ENCODE measurements around the gene CASD1.

Gene CASD1

DNA sequence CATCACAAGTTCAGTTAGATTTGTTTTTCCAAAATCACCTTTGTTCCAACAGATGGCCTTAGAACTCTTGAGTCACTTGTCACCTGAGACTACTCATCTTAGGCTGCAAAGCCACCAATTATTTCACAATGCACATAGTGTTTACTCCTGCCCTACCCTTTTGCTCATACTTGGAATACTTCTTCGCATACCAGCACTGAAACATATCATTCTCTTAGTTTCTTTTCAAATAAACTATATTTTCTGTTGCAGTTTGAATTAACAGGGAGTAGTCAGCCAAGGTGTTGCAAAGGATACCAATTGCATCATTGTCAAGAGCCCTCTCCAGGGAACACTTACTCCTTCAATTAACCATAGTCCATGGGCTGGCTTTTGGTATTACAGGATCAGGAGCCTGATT lies 71.0 kb downstream of the CASD1 start:
- Histone ChIP-seq H3K27me3 (ENCODE audit: insufficient read depth, low read length) (no peaks in the 10 kb centered on the region), H3K4me3 (ENCODE audit: low read depth, low read length) (no peak overlapping the region), H3K79me2 (ENCODE audit: control insufficient read depth, insufficient read depth, low read length, unreplicated experiment) (no peaks in the 10 kb centered on the region), H3K27ac (ENCODE audit: low read depth, low read length) (no peak overlapping the region), H3K36me3 (ENCODE audit: insufficient read depth, low read length) (peaks cover 5% of the 10 kb centered on the region; the same call in 1 of the 2 replicates), H3K4me1 (ENCODE audit: control insufficient read depth, insufficient read depth, low read length, unreplicated experiment) (peaks cover 5% of the 10 kb centered on the region), H2AFZ (ENCODE audit: low read length, unreplicated experiment) (no peak overlapping the region)

DNA sequence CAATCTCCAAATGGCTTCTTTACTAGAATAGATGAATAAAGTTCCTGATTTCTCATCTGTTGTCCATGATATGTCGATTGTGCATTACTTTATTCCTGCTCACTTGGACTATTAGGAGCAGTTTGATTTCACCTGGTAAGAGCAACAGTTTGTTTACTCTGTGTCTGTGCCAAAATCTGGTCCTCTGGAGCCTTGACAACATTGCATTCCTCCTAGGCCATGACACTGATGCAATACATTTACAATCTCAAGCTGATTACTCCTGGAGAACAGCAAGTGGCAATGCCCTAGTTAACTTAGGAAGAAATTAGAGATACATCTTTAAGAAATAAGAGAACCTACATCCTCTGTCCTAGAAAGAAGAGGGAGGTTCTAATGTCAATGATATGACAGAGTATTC lies 74.5 kb downstream of the CASD1 start:
- H3K4me3 ChIP-seq (ENCODE audit: low read depth, low read length), result no peak overlapping the region
- no peaks in the 10 kb centered on the region for H3K79me2 ChIP-seq (ENCODE audit: control insufficient read depth, insufficient read depth, low read length, unreplicated experiment)
- H2AFZ ChIP-seq (ENCODE audit: low read length, unreplicated experiment), result no peak overlapping the region
- H3K36me3 ChIP-seq (ENCODE audit: insufficient read depth, low read length), result peaks cover 2% of the 10 kb centered on the region; the same call in 1 of the 2 replicates
- H3K27me3 ChIP-seq (ENCODE audit: insufficient read depth, low read length), result no peaks in the 10 kb centered on the region
- H3K27ac ChIP-seq (ENCODE audit: low read depth, low read length), result no peak overlapping the region
- H3K4me1 ChIP-seq (ENCODE audit: control insufficient read depth, insufficient read depth, low read length, unreplicated experiment), result peaks cover 5% of the 10 kb centered on the region

DNA sequence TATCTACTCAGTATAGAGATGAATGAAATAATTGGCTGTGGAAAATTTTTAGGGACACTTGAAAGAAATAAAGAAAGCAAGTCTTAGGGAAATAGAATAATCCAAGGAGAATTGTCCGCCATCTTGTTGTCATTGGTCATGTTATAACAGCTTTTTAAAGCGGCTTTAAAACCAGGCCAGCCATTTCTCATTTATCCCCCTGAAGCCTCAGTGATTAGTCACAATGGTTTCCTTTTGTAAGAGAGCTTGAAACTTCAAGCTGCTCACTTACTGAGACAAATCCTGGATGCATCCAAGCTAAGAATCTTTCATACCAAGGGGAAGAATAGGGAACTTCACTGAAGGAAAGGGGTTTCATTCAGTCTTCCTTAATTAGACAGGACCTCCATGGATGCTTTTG lies 78.5 kb downstream of the CASD1 start:
- peaks cover 16% of the 10 kb centered on the region; the same call in 1 of the 2 replicates for H3K36me3 ChIP-seq (ENCODE audit: insufficient read depth, low read length)
- H3K4me1 ChIP-seq (ENCODE audit: control insufficient read depth, insufficient read depth, low read length, unreplicated experiment), result no peaks in the 10 kb centered on the region
- H2AFZ ChIP-seq (ENCODE audit: low read length, unreplicated experiment), result no peak overlapping the region
- H3K79me2 ChIP-seq (ENCODE audit: control insufficient read depth, insufficient read depth, low read length, unreplicated experiment), result no peaks in the 10 kb centered on the region
- H3K4me3 ChIP-seq (ENCODE audit: low read depth, low read length), result no peak overlapping the region
- no peak overlapping the region for H3K27ac ChIP-seq (ENCODE audit: low read depth, low read length)
- H3K27me3 ChIP-seq (ENCODE audit: insufficient read depth, low read length), result no peaks in the 10 kb centered on the region

DNA sequence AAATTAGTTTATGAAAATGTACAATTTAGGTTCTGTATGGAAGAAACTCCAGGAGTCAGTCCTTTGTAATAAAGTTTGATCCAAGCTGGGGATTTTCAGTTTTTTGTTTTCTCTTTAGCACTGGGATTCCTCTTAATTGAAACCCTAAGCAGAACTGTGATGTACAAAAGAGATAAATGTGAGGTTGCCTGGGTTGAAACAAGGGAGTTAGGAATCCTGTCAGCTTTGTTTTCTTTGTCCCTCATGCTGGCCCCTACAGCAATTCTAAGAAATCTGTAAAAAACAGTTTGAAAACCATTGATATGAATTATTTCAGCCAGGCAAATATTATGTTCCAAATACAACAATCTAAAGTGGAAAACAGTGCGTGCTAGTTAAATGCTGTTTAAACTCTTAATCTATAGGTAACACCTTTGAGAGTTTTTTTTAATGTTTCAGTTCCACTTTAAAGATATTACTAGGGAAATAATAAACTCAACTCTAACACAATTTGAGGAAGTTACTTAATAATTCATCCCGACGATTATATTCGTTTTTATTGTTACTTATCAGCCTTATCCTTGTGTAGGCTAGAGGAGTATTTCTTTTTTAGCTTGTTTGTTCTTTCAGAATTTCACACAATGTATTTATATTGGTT lies 81.0 kb downstream of the CASD1 start:
- H3K4me3 ChIP-seq (ENCODE audit: low read depth, low read length), result no peak overlapping the region
- no peaks in the 10 kb centered on the region for H3K79me2 ChIP-seq (ENCODE audit: control insufficient read depth, insufficient read depth, low read length, unreplicated experiment)
- H3K36me3 ChIP-seq (ENCODE audit: insufficient read depth, low read length), result 0 out of 2 replicates have a peak, but pooled peaks cover 16% of the 10 kb centered on the region
- H3K27me3 ChIP-seq (ENCODE audit: insufficient read depth, low read length), result no peaks in the 10 kb centered on the region
- H3K27ac ChIP-seq (ENCODE audit: low read depth, low read length), result no peak overlapping the region
- H2AFZ ChIP-seq (ENCODE audit: low read length, unreplicated experiment), result no peak overlapping the region
- no peaks in the 10 kb centered on the region for H3K4me1 ChIP-seq (ENCODE audit: control insufficient read depth, insufficient read depth, low read length, unreplicated experiment)

DNA sequence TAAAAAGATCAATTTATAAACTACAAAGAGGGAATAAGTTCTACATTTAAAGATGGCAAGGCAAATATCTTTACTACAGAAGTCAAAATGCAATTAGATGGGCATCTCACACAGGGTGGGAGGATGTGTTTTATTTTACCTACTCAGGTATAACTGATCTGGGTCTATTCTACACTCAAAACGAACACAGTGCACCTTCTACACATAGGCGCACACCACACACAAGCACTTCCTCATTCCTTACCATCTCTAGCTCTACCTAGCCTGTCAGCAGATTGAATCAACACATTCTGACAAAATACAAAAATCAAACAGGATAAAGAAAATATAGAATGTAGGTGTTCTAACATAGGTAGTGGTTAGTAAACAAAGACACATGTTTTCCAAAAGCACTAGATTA lies 81.6 kb downstream of the CASD1 start:
- Histone ChIP-seq H3K79me2 (ENCODE audit: control insufficient read depth, insufficient read depth, low read length, unreplicated experiment) (no peaks in the 10 kb centered on the region), H3K4me3 (ENCODE audit: low read depth, low read length) (no peak overlapping the region), H3K27ac (ENCODE audit: low read depth, low read length) (no peak overlapping the region)

DNA sequence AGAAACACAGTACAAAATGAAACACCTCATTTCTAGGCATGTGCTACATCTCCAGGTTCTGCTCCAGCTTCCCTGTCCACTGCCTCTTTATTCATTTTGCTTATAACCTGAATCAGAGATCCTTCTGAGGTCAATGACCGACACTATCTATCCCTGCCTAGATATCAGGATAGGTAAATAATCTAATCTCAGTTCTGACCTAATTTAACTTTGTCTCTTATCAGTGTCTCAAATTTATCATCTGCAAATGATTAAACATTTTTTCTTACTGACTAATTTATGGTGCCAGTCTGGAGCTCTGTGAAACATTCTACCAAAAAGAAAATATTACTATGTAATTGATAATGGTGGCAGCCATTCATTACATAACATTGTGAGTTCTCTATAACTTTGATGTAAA lies 85.3 kb downstream of the CASD1 start:
- peaks cover 23% of the 10 kb centered on the region; the same call in 1 of the 2 replicates for H3K36me3 ChIP-seq (ENCODE audit: insufficient read depth, low read length)
- H2AFZ ChIP-seq (ENCODE audit: low read length, unreplicated experiment), result no peak overlapping the region
- no peak overlapping the region for H3K4me3 ChIP-seq (ENCODE audit: low read depth, low read length)
- no peaks in the 10 kb centered on the region for H3K4me1 ChIP-seq (ENCODE audit: control insufficient read depth, insufficient read depth, low read length, unreplicated experiment)
- H3K27me3 ChIP-seq (ENCODE audit: insufficient read depth, low read length), result no peaks in the 10 kb centered on the region
- no peak overlapping the region for H3K27ac ChIP-seq (ENCODE audit: low read depth, low read length)
- no peaks in the 10 kb centered on the region for H3K79me2 ChIP-seq (ENCODE audit: control insufficient read depth, insufficient read depth, low read length, unreplicated experiment)

More for the DNA sequence above, 81.6 kb downstream of the CASD1 start:
- no peaks in the 10 kb centered on the region for H3K4me1 ChIP-seq (ENCODE audit: control insufficient read depth, insufficient read depth, low read length, unreplicated experiment)
- no peak overlapping the region for H2AFZ ChIP-seq (ENCODE audit: low read length, unreplicated experiment)
- 0 out of 2 replicates have a peak, but pooled peaks cover 16% of the 10 kb centered on the region for H3K36me3 ChIP-seq (ENCODE audit: insufficient read depth, low read length)
- H3K27me3 ChIP-seq (ENCODE audit: insufficient read depth, low read length), result no peaks in the 10 kb centered on the region

DNA sequence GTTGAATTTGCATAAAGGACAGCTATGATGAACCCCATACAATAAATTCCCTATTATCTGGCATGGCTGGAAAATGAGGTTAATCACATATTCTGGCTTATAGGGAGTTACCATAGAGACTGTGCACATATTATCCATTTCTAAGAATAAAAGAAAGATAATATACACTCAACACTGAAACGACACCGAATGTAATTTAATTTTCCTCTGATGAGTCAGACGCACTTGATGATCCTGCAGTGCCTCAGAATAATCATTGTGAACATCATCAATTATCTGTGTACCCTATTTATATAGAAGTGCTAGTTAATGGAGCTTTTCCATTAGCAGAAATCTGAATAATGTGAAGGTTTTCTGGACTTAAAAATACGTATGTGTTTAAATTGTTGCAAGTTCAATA lies 86.1 kb downstream of the CASD1 start:
- H3K36me3 ChIP-seq (ENCODE audit: insufficient read depth, low read length), result peaks cover 23% of the 10 kb centered on the region; the same call in 1 of the 2 replicates
- no peak overlapping the region for H3K4me3 ChIP-seq (ENCODE audit: low read depth, low read length)
- no peak overlapping the region for H2AFZ ChIP-seq (ENCODE audit: low read length, unreplicated experiment)
- no peaks in the 10 kb centered on the region for H3K27me3 ChIP-seq (ENCODE audit: insufficient read depth, low read length)
- H3K4me1 ChIP-seq (ENCODE audit: control insufficient read depth, insufficient read depth, low read length, unreplicated experiment), result no peaks in the 10 kb centered on the region
- no peak overlapping the region for H3K27ac ChIP-seq (ENCODE audit: low read depth, low read length)
- no peaks in the 10 kb centered on the region for H3K79me2 ChIP-seq (ENCODE audit: control insufficient read depth, insufficient read depth, low read length, unreplicated experiment)

DNA sequence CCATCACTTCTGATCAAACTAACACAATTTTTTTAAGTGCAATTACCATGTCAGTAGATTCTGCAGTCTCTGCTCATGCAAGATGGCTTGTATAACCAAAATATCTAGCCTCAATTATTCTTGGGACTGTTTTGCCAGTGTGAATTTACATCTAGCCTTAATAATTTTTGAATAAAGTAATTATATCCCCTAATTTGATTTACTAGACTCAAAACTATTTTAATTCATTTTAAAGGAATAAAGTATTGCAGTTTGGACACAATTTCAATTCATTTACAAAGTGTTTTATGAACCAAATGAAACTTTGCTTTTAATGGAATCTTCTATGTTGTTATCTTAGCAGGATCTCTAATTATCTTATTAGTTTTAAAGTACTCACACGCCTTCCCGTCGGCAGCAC lies 90.7 kb downstream of the CASD1 start:
- Histone ChIP-seq H3K79me2 (ENCODE audit: control insufficient read depth, insufficient read depth, low read length, unreplicated experiment) (no peaks in the 10 kb centered on the region), H3K4me3 (ENCODE audit: low read depth, low read length) (no peak overlapping the region), H3K4me1 (ENCODE audit: control insufficient read depth, insufficient read depth, low read length, unreplicated experiment) (peaks cover 7% of the 10 kb centered on the region), H3K27ac (ENCODE audit: low read depth, low read length) (no peak overlapping the region), H2AFZ (ENCODE audit: low read length, unreplicated experiment) (no peak overlapping the region), H3K36me3 (ENCODE audit: insufficient read depth, low read length) (peaks cover 13% of the 10 kb centered on the region), H3K27me3 (ENCODE audit: insufficient read depth, low read length) (no peaks in the 10 kb centered on the region)

DNA sequence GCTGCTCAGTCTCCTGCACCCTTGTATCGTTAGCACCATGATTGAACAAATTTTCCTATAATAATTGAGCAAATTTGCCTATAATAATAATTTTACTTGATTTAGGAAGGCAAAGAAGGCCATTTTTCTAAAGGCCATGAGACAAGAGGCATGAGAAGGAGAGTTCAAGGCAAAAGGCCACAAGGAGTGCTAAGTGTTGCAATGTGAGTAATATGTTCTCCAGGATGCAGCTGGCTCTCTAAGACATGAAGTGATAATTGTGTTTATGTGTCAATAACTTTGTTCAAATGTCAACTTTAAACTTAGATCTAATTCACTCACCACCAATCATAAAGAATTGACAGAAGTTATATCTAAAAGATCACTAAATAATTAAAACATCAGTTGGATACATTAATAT lies 92.6 kb downstream of the CASD1 start:
- peaks cover 13% of the 10 kb centered on the region; the same call in 1 of the 2 replicates for H3K36me3 ChIP-seq (ENCODE audit: insufficient read depth, low read length)
- H3K79me2 ChIP-seq (ENCODE audit: control insufficient read depth, insufficient read depth, low read length, unreplicated experiment), result no peaks in the 10 kb centered on the region
- peaks cover 7% of the 10 kb centered on the region for H3K4me1 ChIP-seq (ENCODE audit: control insufficient read depth, insufficient read depth, low read length, unreplicated experiment)
- H3K27ac ChIP-seq (ENCODE audit: low read depth, low read length), result no peak overlapping the region
- H3K27me3 ChIP-seq (ENCODE audit: insufficient read depth, low read length), result no peaks in the 10 kb centered on the region
- H3K4me3 ChIP-seq (ENCODE audit: low read depth, low read length), result no peak overlapping the region
- H2AFZ ChIP-seq (ENCODE audit: low read length, unreplicated experiment), result no peak overlapping the region

DNA sequence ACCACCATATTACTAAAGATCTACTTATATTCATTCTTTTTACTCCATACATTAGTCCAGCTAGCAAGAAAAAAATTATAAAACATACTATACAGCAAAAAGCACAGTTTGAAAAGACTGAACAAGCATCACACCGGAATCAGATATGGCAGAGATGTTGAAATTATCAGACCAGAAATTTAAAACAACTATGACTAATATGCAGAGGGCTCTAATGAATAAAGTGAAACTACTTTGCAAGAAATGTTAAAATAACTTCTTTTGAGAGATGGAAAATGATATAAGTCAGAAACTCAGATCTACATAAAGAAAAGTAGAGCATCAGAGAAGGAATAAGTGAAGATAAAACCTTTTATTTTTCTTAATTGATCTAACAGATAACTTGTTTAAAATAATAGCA lies 95.4 kb downstream of the CASD1 start:
- Histone ChIP-seq H3K4me1 (ENCODE audit: control insufficient read depth, insufficient read depth, low read length, unreplicated experiment) (peaks cover 7% of the 10 kb centered on the region), H3K79me2 (ENCODE audit: control insufficient read depth, insufficient read depth, low read length, unreplicated experiment) (no peaks in the 10 kb centered on the region), H3K36me3 (ENCODE audit: insufficient read depth, low read length) (peaks cover 10% of the 10 kb centered on the region; the same call in 1 of the 2 replicates), H3K27ac (ENCODE audit: low read depth, low read length) (no peak overlapping the region), H2AFZ (ENCODE audit: low read length, unreplicated experiment) (no peak overlapping the region), H3K27me3 (ENCODE audit: insufficient read depth, low read length) (no peaks in the 10 kb centered on the region), H3K4me3 (ENCODE audit: low read depth, low read length) (no peak overlapping the region)

Data from ACC112 (cell line).